Fibroblast of gingiva (primary cell): ENCODE measurements around the gene ASTN2.

Source experiments
- DNase-seq: peaks from one replicate; pipeline ENCODE4 v3.0.0-alpha.2; 2011; ENCODE audit warnings: low read depth

ASTN2 gene

GRCh38 chr9:116954731-116955130 lies 460.1 kb downstream of the ASTN2 start:
- DNase-seq = no peak

DNA sequence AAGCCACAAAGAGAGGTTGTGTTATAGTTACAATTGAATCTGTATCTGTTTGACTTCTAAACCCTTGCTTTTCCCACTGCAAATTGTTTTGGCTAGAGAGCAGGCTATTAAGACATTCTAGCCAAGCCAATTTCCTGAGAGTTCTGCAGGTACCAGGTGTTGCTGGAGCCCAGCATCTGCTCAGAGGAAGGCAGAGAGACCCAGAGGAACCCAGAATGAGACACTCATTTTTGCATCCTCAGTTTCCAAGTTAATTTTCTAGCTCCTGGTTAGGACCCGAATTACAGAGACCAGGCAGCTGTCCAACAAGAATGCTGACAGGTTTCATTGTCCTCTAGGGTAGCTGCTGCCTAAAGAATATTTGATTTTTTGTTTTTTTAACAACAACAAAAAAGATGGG lies 461.6 kb downstream of the ASTN2 start:
- DNase-seq = no peak

- no peak for DNase-seq
Measured at GRCh38 chr9:116952436-116952810, 462.4 kb downstream of the ASTN2 start.

DNA sequence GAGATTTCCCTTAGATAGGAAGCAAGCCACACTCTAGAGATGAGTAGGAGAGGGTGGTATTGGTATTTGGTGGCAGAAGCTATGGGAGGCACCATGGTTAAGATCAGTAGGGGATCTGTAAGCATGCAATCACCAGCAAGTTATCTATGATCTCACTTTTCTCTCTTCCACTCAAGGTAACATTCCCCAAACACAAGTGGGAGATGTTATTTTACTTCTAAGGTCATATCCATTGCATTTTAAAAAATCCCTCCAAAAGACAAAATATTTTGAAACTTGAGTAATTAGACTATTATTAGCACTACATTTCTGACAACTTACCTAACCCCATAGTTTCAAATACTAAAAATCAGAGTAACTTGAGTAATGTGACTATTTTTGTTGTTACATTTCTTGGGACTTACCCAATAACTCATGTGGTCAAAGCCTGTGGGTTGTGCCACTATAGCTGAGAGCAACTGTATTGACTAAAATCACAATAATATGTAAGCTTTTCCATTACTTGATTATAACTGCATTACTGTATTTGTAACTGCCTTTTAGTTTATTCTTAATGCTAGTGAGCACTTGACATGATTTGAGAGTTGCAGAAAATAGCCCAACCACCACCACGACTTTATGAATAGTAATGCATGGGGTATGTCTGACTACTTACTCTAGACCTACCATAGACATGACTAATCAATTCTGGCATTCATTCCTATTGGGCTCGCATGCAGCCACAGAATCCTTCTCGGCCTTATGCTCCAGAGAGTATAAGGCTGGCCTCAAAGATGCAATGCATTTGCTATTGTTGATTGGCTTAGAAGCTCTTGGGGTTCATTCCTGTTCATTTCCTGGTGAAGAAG lies 463.0 kb downstream of the ASTN2 start:
- DNase-seq = no peak

GRCh38 chr9:116945817-116946216 lies 469.0 kb downstream of the ASTN2 start:
- no peak for DNase-seq

GRCh38 chr9:116944714-116945534 lies 469.9 kb downstream of the ASTN2 start:
- DNase-seq = no peak

DNA sequence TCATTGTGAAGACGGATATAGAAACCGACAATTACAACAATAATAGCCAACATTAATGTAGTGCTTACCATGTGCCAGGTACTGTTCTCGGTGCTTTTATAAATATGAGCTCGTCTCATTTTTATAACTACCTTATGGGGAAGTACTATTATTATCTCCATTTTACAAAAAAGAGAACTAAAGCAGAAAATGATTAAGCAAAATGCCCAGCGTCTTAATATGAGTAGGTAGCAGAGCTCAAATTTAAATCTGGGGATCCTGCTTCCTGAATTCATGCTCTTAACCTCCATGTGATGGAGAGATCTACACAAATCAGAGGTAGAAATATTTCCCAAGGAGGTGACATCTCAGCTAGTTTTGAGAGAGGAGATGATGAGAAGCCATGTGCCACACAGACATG lies 470.9 kb downstream of the ASTN2 start:
- no peak for DNase-seq

DNA sequence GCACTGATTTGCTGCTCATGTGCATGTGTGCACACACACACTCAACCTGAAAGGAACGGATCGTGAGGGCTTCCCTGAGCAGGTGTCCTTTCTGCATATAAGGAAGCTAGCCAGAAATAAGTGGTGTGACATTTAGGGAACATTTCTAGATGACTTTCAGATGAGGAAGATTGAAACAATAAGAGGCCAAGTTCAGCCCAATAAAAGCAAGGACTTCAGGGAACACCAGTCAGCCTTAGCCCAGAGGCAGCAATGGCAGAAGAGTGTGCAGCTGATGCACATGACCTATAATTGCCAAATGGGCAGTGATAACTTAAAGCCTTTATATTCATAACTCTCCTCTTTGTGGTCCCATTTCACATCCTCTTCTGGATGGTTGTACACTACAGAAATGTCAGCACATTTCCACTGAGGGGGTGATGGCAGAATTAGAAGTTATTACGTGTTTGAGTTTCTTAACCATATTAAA lies 472.2 kb downstream of the ASTN2 start:
- no peak for DNase-seq

DNA sequence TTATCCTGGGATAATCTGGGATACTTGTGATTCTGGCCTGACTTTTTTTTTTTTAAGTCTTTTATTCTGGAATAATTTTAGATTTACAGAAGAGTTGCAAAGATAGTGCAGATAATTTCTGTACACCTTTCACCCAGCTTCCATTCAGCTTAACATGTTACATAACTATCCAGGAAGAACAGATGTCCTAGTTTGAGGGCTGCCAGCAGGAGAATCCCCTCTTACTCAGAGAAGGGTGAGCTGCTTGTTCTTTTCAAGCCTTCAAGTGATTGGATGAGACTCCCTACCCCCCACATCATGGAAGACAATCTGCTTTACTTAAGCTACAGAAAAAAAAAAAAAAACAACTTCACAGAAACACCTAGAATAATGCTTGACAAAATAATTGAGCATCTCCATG lies 473.6 kb downstream of the ASTN2 start:
- no peak for DNase-seq

GRCh38 chr9:116940614-116941215 lies 474.1 kb downstream of the ASTN2 start:
- DNase-seq = no peak

DNA sequence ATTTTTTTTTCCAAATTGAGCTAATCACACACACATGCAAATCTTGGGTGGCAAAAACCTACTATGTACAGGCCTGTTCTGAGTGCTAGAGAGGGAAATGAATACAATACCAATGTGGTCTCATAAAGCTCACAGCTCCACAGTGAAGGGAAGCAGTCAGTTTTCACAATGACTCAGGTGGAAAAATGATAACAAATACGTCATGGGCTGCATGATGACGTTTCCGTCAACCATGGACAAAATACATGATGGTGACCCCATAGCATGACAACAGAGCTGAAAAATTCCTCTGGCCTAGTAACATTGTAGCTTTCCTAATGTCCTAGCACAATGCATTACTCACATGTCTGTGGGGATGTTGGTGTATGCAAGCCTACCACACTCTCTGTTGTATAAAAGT lies 475.2 kb downstream of the ASTN2 start:
- DNase-seq = no peak

DNA sequence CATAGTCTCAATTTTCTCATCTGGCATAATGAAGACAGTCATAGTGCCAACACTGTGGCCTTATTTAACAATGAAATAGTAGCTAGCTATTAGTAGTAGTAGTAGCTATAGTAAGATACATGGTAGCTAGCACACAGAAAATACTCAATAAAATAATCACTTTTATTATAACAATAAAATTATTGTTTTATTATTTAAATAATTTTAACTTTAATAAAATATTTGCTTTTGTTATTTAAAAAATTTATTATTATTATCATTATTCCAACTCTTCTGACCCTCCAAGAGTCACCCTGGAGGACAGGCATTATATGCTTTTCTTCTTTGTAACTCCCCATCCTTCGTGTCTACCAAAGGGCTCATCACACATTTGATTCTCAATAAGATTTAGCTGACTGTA lies 475.7 kb downstream of the ASTN2 start:
- DNase-seq = no peak

- DNase-seq = no peak
Measured at GRCh38 chr9:116937361-116937760, 477.5 kb downstream of the ASTN2 start.

DNA sequence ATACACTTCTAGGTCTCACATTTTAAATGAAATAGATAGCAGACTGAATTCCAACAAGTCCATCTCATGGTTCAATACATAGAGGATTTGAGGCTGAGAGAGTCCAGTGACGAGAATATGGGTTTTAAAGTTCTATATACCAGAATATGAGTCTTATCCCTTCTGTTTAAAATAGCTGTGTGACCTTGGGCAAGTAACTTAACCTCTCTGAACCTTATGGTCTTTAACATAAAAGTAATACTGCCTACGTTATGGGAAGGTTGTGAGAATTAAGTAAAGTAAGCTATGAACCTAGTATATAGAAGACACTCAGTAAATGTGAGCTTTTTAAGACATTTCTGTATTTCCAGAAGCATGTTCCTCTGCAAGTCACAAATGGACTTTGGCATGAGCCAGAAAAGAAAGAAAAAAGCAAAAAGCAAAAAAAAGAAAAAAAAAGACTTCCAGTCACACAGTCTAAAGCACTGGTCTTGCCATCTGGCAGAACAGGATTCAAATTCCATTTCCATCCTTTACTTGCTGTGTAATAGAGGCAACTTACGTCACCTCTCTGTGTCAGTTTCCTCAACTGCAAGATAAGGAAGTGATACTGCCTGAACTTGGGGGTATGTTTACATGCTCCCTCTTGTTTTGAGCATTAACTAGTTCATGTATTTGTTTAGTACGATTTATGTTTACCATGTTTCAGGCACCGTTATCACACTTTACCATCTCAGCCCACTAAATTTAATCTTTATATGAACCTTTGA lies 479.5 kb downstream of the ASTN2 start:
- no peak for DNase-seq

- DNase-seq = no peak
Measured at GRCh38 chr9:116934131-116934530, 480.7 kb downstream of the ASTN2 start.

DNA sequence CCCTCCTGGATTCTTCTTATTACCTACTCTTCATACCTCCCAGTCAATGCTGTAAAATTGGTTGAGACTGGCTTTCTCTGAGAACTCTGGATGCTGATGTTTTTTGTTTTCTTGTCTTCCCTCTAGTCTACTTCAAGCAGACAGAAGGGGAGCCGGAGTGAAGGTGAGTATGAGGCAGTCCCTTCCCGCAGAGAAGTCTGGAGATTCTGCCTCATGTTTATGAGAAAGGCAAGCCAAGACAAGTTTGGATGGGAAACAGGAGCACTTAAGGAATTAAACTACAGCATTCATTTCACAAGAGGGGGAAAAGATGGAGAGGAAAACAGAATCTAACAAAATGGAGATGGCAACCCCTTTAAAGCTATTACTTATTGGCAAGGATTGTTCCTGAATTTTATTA lies 481.6 kb downstream of the ASTN2 start:
- DNase-seq = no peak

DNA sequence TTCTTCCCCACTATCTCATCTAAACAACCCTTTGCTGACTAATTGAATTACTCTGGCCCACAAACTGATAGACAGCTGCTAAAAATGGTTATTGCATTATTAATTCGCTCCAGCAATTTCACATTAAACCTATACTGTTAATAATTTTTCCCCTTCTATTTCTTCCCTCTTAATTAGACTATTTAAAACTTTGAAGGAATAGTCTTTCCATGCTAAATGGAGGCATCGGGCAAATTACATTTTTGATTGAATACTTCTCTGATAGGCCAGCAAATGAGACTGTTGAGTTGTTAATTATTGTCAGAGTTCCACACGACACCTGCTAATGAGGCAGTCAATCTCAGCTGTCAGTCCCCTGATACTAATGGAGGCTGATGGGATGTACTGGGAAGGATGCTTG lies 485.2 kb downstream of the ASTN2 start:
- no peak for DNase-seq

GRCh38 chr9:116928884-116929283 lies 486.0 kb downstream of the ASTN2 start:
- DNase-seq = no peak

- DNase-seq = no peak
Measured at GRCh38 chr9:116928289-116928688, 486.6 kb downstream of the ASTN2 start.

GRCh38 chr9:116927726-116928125 lies 487.1 kb downstream of the ASTN2 start:
- no peak for DNase-seq

DNA sequence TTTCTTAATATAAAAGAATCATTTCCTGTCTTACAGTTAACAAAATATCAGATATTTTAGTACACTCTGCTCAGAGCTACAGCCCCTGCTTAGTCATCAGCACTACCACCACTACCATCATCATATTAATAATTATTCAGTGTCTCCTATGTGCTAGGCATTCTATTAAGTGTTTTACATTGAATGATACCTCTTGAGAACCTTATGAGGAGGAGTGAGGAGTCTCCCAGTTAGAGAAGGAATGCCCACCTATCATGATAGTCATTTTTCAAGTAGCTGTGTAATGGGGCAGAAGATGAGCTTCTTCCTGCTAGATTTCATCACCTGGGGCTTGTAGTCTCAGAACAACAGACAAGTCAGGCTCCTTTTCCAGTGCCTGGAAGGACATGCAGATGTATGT lies 489.7 kb downstream of the ASTN2 start:
- no peak for DNase-seq

GRCh38 chr9:116924462-116925110 lies 490.3 kb downstream of the ASTN2 start:
- no peak for DNase-seq
